ENCODE data around the gene FGL2. TPM values are rescaled to one million over a fixed set of nuclear protein-coding genes. Genes with fewer than 3 reads are reported as not detected.

FGL2 gene
- total RNA-seq, 1 experiment from 2014 or later, result not detected

- DNase-seq (no peak), ATAC-seq (no peak)
- POLR2A ChIA-PET (ENCODE audit: unreplicated experiment), result no interaction called here
- no peaks in the 10 kb centered on the region for H3F3A ChIP-seq (ENCODE audit: low read length, unreplicated experiment)
- H3K27ac ChIP-seq (ENCODE audit: low read length), result no peak overlapping the region
- no peak overlapping the region for H3K4me2 ChIP-seq (ENCODE audit: low read length)
- no peaks in the 10 kb centered on the region for H3K9me2 ChIP-seq (replicated peaks; ENCODE audit: low read length)
- H3K79me2 ChIP-seq (ENCODE audit: low read length), result no peaks in the 10 kb centered on the region
- H4K20me1 ChIP-seq (ENCODE audit: low read length), result no peaks in the 10 kb centered on the region
- H3K4me3 ChIP-seq (ENCODE audit: low read length), result no peak overlapping the region
- intact Hi-C loops (cut with micrococcal nuclease), result no loop called here
- no peaks in the 10 kb centered on the region for H3K9me3 ChIP-seq (ENCODE audit: low read length)
- no peaks in the 10 kb centered on the region for H3K36me3 ChIP-seq (ENCODE audit: low read depth, low read length)
- no peak overlapping the region for H2AFZ ChIP-seq (ENCODE audit: low read length)
- BruUV-seq (replicated peaks), result no TSS peak
- CTCF ChIA-PET, result no interaction called here
- TF ChIP-seq EZH2 (IDR thresholded peaks at IDR 0.05; ENCODE audit: low read length, unreplicated experiment) (no peak), EZH2phosphoT487 (IDR thresholded peaks at IDR 0.05; ENCODE audit: borderline replicate concordance, low read length) (no peak)
- TF ChIP-seq, protein P1, sequence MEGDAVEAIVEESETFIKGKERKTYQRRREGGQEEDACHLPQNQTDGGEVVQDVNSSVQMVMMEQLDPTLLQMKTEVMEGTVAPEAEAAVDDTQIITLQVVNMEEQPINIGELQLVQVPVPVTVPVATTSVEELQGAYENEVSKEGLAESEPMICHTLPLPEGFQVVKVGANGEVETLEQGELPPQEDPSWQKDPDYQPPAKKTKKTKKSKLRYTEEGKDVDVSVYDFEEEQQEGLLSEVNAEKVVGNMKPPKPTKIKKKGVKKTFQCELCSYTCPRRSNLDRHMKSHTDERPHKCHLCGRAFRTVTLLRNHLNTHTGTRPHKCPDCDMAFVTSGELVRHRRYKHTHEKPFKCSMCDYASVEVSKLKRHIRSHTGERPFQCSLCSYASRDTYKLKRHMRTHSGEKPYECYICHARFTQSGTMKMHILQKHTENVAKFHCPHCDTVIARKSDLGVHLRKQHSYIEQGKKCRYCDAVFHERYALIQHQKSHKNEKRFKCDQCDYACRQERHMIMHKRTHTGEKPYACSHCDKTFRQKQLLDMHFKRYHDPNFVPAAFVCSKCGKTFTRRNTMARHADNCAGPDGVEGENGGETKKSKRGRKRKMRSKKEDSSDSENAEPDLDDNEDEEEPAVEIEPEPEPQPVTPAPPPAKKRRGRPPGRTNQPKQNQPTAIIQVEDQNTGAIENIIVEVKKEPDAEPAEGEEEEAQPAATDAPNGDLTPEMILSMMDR (conservative IDR thresholded peaks at IDR 0.05; ENCODE audit: low read depth, low read length), result no peak
- no peak overlapping the region for H3K9ac ChIP-seq (ENCODE audit: low read length)
- H3K4me1 ChIP-seq (ENCODE audit: insufficient read depth, low read length), result no peaks in the 10 kb centered on the region
- H3K27me3 ChIP-seq (ENCODE audit: low read length), result no peaks in the 10 kb centered on the region
Measured at GRCh38 chr7:77226357-77226839, 26.8 kb upstream of the FGL2 start.

DNA sequence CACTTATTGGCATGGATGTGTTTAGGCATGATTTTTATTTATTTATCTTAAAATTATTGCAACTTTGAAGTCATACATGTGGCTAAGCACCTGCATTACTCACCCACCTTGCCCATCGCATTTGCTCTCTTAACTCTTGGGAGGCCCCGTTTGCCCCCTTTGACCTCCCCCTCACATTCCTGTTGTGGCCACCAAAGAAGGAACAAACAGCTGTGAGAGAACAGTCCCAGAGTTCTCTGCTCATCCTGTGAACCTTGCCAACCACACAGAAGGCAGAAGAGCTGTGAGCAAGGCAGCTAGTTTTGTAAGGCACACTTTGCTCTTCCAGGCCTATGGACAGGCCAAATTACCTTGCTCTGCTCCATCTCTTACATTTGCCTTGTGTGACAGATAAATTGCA, 23.6 kb upstream of the FGL2 start:
- no peak overlapping the region for H3K4me2 ChIP-seq (ENCODE audit: low read length)
- no peak for TF ChIP-seq EZH2phosphoT487 (IDR thresholded peaks at IDR 0.05; ENCODE audit: borderline replicate concordance, low read length)
- no peak for TF ChIP-seq EZH2 (IDR thresholded peaks at IDR 0.05; ENCODE audit: low read length, unreplicated experiment)
- TF ChIP-seq, protein P1 (conservative IDR thresholded peaks at IDR 0.05; ENCODE audit: low read depth, low read length), result no peak
- no peaks in the 10 kb centered on the region; the same call in 1 of the 2 replicates for H3K9me3 ChIP-seq (ENCODE audit: low read length)
- intact Hi-C loops (cut with micrococcal nuclease), result no loop called here
- no peaks in the 10 kb centered on the region for H3K4me1 ChIP-seq (ENCODE audit: insufficient read depth, low read length)
- H4K20me1 ChIP-seq (ENCODE audit: low read length), result no peaks in the 10 kb centered on the region
- no peaks in the 10 kb centered on the region for H3K79me2 ChIP-seq (ENCODE audit: low read length)
- no peak overlapping the region for H3K4me3 ChIP-seq (ENCODE audit: low read length)
- H3K36me3 ChIP-seq (ENCODE audit: low read depth, low read length), result no peaks in the 10 kb centered on the region
- H3K27ac ChIP-seq (ENCODE audit: low read length), result no peak overlapping the region
- H3F3A ChIP-seq (ENCODE audit: low read length, unreplicated experiment), result no peaks in the 10 kb centered on the region
- no peak for DNase-seq
- POLR2A ChIA-PET (ENCODE audit: unreplicated experiment), result no interaction called here
- CTCF ChIA-PET, result no interaction called here
- no TSS peak for BruUV-seq (replicated peaks)
- H2AFZ ChIP-seq (ENCODE audit: low read length), result no peak overlapping the region
- no peaks in the 10 kb centered on the region for H3K9me2 ChIP-seq (replicated peaks; ENCODE audit: low read length)
- no peaks in the 10 kb centered on the region for H3K27me3 ChIP-seq (ENCODE audit: low read length)
- no peak for ATAC-seq
- H3K9ac ChIP-seq (ENCODE audit: low read length), result no peak overlapping the region

DNA sequence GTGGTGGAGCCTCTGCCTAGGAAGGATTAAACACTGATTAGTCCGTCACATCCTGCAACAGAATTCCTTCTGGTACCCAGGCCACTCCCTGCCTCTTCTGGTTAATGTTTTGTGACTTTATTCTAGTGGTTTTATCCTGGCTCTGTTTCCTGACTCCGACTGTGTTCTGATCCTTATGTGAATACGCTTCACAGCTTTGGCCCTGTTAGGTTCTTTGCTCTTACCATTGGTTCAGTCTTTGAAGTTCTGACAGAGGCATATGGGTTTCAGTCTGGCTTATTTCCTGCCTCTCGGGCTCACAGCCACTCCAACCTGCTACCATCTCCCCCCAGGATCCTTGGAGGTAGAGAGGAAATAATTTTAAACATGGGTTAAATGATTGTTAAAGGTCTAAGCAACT, 23.2 kb upstream of the FGL2 start:
- Histone ChIP-seq H3K9me3 (ENCODE audit: low read length) (no peaks in the 10 kb centered on the region; the same call in 1 of the 2 replicates), H4K20me1 (ENCODE audit: low read length) (no peaks in the 10 kb centered on the region), H3F3A (ENCODE audit: low read length, unreplicated experiment) (no peaks in the 10 kb centered on the region), H3K9ac (ENCODE audit: low read length) (no peak overlapping the region), H3K4me3 (ENCODE audit: low read length) (no peak overlapping the region), H3K9me2 (replicated peaks; ENCODE audit: low read length) (no peaks in the 10 kb centered on the region), H3K36me3 (ENCODE audit: low read depth, low read length) (no peaks in the 10 kb centered on the region), H3K4me2 (ENCODE audit: low read length) (no peak overlapping the region), H2AFZ (ENCODE audit: low read length) (no peak overlapping the region), H3K4me1 (ENCODE audit: insufficient read depth, low read length) (no peaks in the 10 kb centered on the region), H3K27ac (ENCODE audit: low read length) (no peak overlapping the region), H3K79me2 (ENCODE audit: low read length) (no peaks in the 10 kb centered on the region), H3K27me3 (ENCODE audit: low read length) (no peaks in the 10 kb centered on the region)
- ATAC-seq (no peak), DNase-seq (no peak)
- no peak for TF ChIP-seq EZH2 (IDR thresholded peaks at IDR 0.05; ENCODE audit: low read length, unreplicated experiment)
- TF ChIP-seq EZH2phosphoT487 (IDR thresholded peaks at IDR 0.05; ENCODE audit: borderline replicate concordance, low read length), result no peak
- TF ChIP-seq, protein P1 (conservative IDR thresholded peaks at IDR 0.05; ENCODE audit: low read depth, low read length), result no peak
- CTCF ChIA-PET, result no interaction called here
- intact Hi-C loops (cut with micrococcal nuclease), result no loop called here
- BruUV-seq (replicated peaks), result no TSS peak
- POLR2A ChIA-PET (ENCODE audit: unreplicated experiment), result no interaction called here
